GM12892 (cell line): Measurements from ENCODE around the gene SMYD1.

Experiments used
- POLR2A ChIP-seq: IDR thresholded peaks from 2 replicates; pipeline ENCODE4 v1.6.1; 2011; ENCODE audit warnings: low read depth, low read length, control low read depth
- POLR2AphosphoS5 ChIP-seq: IDR thresholded peaks from 2 replicates; pipeline ENCODE4 v1.6.1; 2011; ENCODE audit warnings: low read depth, low read length, control low read depth
- TAF1 ChIP-seq: IDR thresholded peaks from 2 replicates; pipeline ENCODE4 v1.6.1; 2011; ENCODE audit warnings: low read depth, mild to moderate bottlenecking, control low read depth, low read length, borderline replicate concordance

DNA sequence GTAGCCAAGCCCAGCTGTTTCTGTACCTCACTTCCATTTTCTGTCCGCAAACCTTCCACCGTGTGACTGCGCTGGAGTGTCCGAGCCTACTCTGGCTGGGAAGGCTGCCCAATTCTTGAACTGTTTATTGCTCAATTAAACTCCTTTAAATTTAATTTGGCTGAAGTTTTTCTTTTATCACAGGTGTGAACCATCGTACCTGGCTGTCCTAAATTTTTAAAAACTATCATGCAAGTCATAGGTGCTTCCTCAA, 45.0 kb upstream of the SMYD1 start:
- no peak for TF ChIP-seq POLR2A
- TF ChIP-seq POLR2AphosphoS5, result no peak
- TF ChIP-seq TAF1, result no peak
